NT2/D1 (cell line): ENCODE measurements around the gene LRRIQ3.

Source experiments
- SUZ12 ChIP-seq: IDR thresholded peaks from 2 replicates; pipeline ENCODE4 v1.6.1; 2011; ENCODE audit not compliant: insufficient read length, insufficient read depth; ENCODE audit errors: extremely low read depth
- YY1 ChIP-seq: IDR thresholded peaks from 2 replicates; pipeline ENCODE4 v1.6.1; 2011; ENCODE audit not compliant: insufficient read length, insufficient read depth
- ZNF274 ChIP-seq: IDR thresholded peaks from 2 replicates; pipeline ENCODE4 v1.6.1; 2011; ENCODE audit warnings: mild to moderate bottlenecking, low read depth, low read length

- no peak for TF ChIP-seq ZNF274
- no peak for TF ChIP-seq YY1
- no peak for TF ChIP-seq SUZ12
These were observed 36.5 kb downstream of the LRRIQ3 start for GRCh38 chr1:74161497-74161896.
